ENCODE results near the gene ATP9B. TPM values are rescaled to one million over a fixed set of nuclear protein-coding genes. Genes with fewer than 3 reads are reported as not detected.
"Not testable (repeated sequence)": the region's sequence is repeated elsewhere in the genome, so short reads cannot be mapped to it uniquely, and the experiment has no call there.

Gene ATP9B
- total RNA-seq, 1 experiment from 2014 or later = 44.4 TPM

- TF ChIP-seq TCF7L2 (IDR thresholded peaks at IDR 0.05; ENCODE audit: low read depth, low read length) = no peak
- TF ChIP-seq SIN3A (IDR thresholded peaks at IDR 0.05; ENCODE audit: borderline replicate concordance, insufficient read depth, low read depth, low read length) = no peak
- no peak for TF ChIP-seq CTCF (IDR thresholded peaks at IDR 0.05)
- no peak for TF ChIP-seq REST (IDR thresholded peaks at IDR 0.05; ENCODE audit: insufficient read depth in 1 of 2, low read depth in 2 of 2, low read length in 1 of 2)
- no peak for TF ChIP-seq POLR2AphosphoS5 (IDR thresholded peaks at IDR 0.05; ENCODE audit: low read depth, low read length)
- no peak overlapping the region for H3K27ac ChIP-seq (ENCODE audit: low read length)
- ATAC-seq = no peak
- DNase-seq (ENCODE audit: low read depth, low spot score) = no peak
- no peaks in the 10 kb centered on the region for H3K9me3 ChIP-seq (ENCODE audit: control insufficient read depth, insufficient read depth, low read depth, low read length)
- H3K36me3 ChIP-seq (ENCODE audit: control insufficient read depth, insufficient read depth, low read length) = no peaks in the 10 kb centered on the region
- H3K4me3 ChIP-seq (ENCODE audit: low read depth in 2 of 2, low read length in 2 of 2) = no peak overlapping the region
- intact Hi-C loops (cut with micrococcal nuclease; ENCODE audit: unreplicated experiment) (no loop called here), in situ Hi-C loops (cut with HindIII; ENCODE audit: low pct_unique_long_range_greater_than_20kb, low sequenced_read_pairs) (no loop called here)
- ChIA-PET POLR2A (interaction anchor here (0.7 kb wide), 1 partner anchor 221 kb away, joined by 9 read pairs; no protein-coding TSS in a partner anchor), CTCF (no interaction called here)
- TSS peak; percentile 27 for BruUV-seq (replicated peaks)
- H3K4me1 ChIP-seq (ENCODE audit: control insufficient read depth, insufficient read depth, low read length) = no peaks in the 10 kb centered on the region; the same call in 1 of the 2 replicates
- no peaks in the 10 kb centered on the region for H3K27me3 ChIP-seq (ENCODE audit: control insufficient read depth, insufficient read depth, low read length)
Measured at GRCh38 chr18:79375441-79376154, 306.4 kb downstream of the ATP9B start.

GRCh38 chr18:79376661-79377060 is 307.5 kb downstream of the ATP9B start:
- ATAC-seq; in situ Hi-C loops (cut with HindIII; ENCODE audit: low pct_unique_long_range_greater_than_20kb, low sequenced_read_pairs); DNase-seq (ENCODE audit: low read depth, low spot score); BruUV-seq (replicated peaks); H3K4me3 ChIP-seq (ENCODE audit: low read depth in 2 of 2, low read length in 2 of 2); H3K9me3 ChIP-seq (ENCODE audit: control insufficient read depth, insufficient read depth, low read depth, low read length); H3K27me3 ChIP-seq (ENCODE audit: control insufficient read depth, insufficient read depth, low read length); H3K27ac ChIP-seq (ENCODE audit: low read length); H3K4me1 ChIP-seq (ENCODE audit: control insufficient read depth, insufficient read depth, low read length); H3K36me3 ChIP-seq (ENCODE audit: control insufficient read depth, insufficient read depth, low read length); intact Hi-C loops (cut with micrococcal nuclease; ENCODE audit: unreplicated experiment): not testable (repeated sequence)
- CTCF ChIA-PET = interaction anchor here (0.7 kb wide), 2 partner anchors 9 to 235 kb away, joined by 7 to 8 read pairs; no protein-coding TSS in a partner anchor
- POLR2A ChIA-PET = interaction anchor here (0.7 kb wide), 1 partner anchor 220 kb away, joined by 9 read pairs; no protein-coding TSS in a partner anchor

All from Panc1 (cell line).